Lung (tissue), 12 donors: ENCODE data around the gene PDZD2. TPM values are rescaled to one million over a fixed set of nuclear protein-coding genes. Genes with fewer than 3 reads are reported as not detected.

Experiments
- ATAC-seq: fragments of 200-7000 bp; cut with Tn5 transposase; one replicate; pipeline ENCODE4 v1.9.1; 2020; ENCODE audit warnings: moderate number of reproducible peaks; ENCODE audit not compliant: insufficient read depth, low FRiP score
- DNase-seq, 3 donors: peaks; one replicate each; pipeline ENCODE4 v3.0.0-alpha.2; 2013 to 2017
- H3K27ac ChIP-seq, 2 donors: one replicate each; pipeline ENCODE4 v1.5.1; 2013; ENCODE audit warnings: mild to moderate bottlenecking in 2 of 2, moderate library complexity in 2 of 2, control low read depth in 1 of 2, inconsistent platforms in 1 of 2, low read depth in 1 of 2, low read length in 1 of 2
- H3K27me3 ChIP-seq, 3 donors: one replicate each; pipeline ENCODE4 v1.5.1; 2013; ENCODE audit warnings: low read length in 2 of 3; ENCODE audit not compliant: control insufficient read depth in 3 of 3, insufficient read depth in 3 of 3
- H3K36me3 ChIP-seq, 4 donors: one replicate each; pipeline ENCODE4 v1.5.1; 2013; ENCODE audit warnings: low read length in 4 of 4, mild to moderate bottlenecking in 1 of 4, moderate library complexity in 1 of 4; ENCODE audit not compliant: control insufficient read depth in 4 of 4, insufficient read depth in 4 of 4
- H3K4me1 ChIP-seq, 5 donors: one replicate each; pipeline ENCODE4 v1.5.1; 2013; ENCODE audit warnings: low read length in 5 of 5, mild to moderate bottlenecking in 2 of 5, moderate library complexity in 1 of 5; ENCODE audit not compliant: control insufficient read depth in 5 of 5, insufficient read depth in 5 of 5
- H3K4me3 ChIP-seq: one replicate; pipeline ENCODE4 v1.5.1; 2013; ENCODE audit warnings: mild to moderate bottlenecking, control low read depth, moderate library complexity
- H3K9ac ChIP-seq, 2 donors: one replicate each; pipeline ENCODE4 v1.5.1; 2013; ENCODE audit warnings: low read length in 2 of 2, control low read depth in 1 of 2; ENCODE audit not compliant: insufficient read depth in 1 of 2
- H3K9me3 ChIP-seq, 4 donors: one replicate each; pipeline ENCODE4 v1.5.1; 2013; ENCODE audit warnings: low read length in 3 of 4, mild to moderate bottlenecking in 1 of 4, moderate library complexity in 1 of 4; ENCODE audit not compliant: control insufficient read depth in 4 of 4, insufficient read depth in 3 of 4
- WGBS, 2 donors: extraction: QIAGEN DNeasy Blood & Tissue Kit; methylation state at CpG; one replicate each; pipeline ENCODE4 v1.1.7; 2013; 5-methylcytosine and 5-hydroxymethylcytosine counted together
- polyA plus RNA-seq, 2 donors: library from polyadenylated mRNA; stranded (reverse); fragments of 200-250 nt; gene quantifications; one replicate each; pipeline ENCODE4 v1.2.1, GENCODE V29; 2013
- total RNA-seq, 2 donors: library from RNA; depleted of rRNA in 1 of 2; stranded (reverse); fragments of >200 nt in 1 of 2; gene quantifications; one replicate each; pipeline ENCODE4 v1.2.1, GENCODE V29; 2014 to 2021
- TF ChIP-seq, protein P1 (sequence below): IDR thresholded peaks from 2 replicates; pipeline ENCODE4 v1.5.1; 2012; ENCODE audit warnings: mild to moderate bottlenecking; ENCODE audit errors: control extremely low read depth, extremely low read depth
- donor health status: control.
- donor health status: control.
- donor health status: Bipolar disorder and iron deficiency.
- donor health status: healthy.
- donor health status: DM: yes; HTN: yes; CAD: no.

Gene PDZD2
- total and polyA plus RNA-seq, 4 donors: 9.2 to 56.3 (median 24.8) TPM

DNA sequence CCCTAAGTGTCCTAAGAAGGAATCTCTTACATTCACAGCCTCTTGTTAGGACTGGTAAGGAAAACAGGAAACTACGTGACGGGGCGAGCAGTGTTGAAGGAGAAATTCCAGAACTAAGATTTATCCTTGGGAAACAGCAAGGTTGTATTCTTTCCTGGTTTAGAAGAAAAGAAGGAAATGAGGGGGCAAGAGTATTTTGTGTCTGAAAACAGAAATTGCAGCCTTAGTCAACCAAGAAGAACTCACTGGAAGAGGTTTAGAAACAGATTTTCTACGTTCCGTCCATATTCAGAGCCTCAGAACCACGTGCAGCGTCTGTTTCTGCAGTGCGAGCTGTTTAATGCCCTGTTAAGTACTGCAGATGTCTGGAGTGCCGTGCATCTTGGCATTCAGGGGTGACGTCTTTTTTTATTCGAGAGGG, 460.0 kb downstream of the PDZD2 start:
- no peak overlapping the region for H3K4me3 ChIP-seq
- no peak overlapping the region for H3K9ac ChIP-seq
- H3K27me3 ChIP-seq: no peaks in the 10 kb centered on the region
- H3K27ac ChIP-seq: peak overlapping the region; percentile 28 to 65
- TF ChIP-seq, protein P1, sequence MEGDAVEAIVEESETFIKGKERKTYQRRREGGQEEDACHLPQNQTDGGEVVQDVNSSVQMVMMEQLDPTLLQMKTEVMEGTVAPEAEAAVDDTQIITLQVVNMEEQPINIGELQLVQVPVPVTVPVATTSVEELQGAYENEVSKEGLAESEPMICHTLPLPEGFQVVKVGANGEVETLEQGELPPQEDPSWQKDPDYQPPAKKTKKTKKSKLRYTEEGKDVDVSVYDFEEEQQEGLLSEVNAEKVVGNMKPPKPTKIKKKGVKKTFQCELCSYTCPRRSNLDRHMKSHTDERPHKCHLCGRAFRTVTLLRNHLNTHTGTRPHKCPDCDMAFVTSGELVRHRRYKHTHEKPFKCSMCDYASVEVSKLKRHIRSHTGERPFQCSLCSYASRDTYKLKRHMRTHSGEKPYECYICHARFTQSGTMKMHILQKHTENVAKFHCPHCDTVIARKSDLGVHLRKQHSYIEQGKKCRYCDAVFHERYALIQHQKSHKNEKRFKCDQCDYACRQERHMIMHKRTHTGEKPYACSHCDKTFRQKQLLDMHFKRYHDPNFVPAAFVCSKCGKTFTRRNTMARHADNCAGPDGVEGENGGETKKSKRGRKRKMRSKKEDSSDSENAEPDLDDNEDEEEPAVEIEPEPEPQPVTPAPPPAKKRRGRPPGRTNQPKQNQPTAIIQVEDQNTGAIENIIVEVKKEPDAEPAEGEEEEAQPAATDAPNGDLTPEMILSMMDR: no peak
- DNase-seq: peak in 2 of 3 donors; percentile 24 to 34
- H3K4me1 ChIP-seq: peaks cover 0 to 9% (median 0%) of the 10 kb centered on the region in 5 donors
- peaks cover 8 to 34% (median 13%) of the 10 kb centered on the region in 4 donors for H3K36me3 ChIP-seq
- H3K9me3 ChIP-seq: peaks cover 0 to 1% (median 0%) of the 10 kb centered on the region in 4 donors
- no peak for ATAC-seq
- 69 to 85% methylated on average over 11 of the region's 11 CpGs for WGBS, 2 donors

DNA sequence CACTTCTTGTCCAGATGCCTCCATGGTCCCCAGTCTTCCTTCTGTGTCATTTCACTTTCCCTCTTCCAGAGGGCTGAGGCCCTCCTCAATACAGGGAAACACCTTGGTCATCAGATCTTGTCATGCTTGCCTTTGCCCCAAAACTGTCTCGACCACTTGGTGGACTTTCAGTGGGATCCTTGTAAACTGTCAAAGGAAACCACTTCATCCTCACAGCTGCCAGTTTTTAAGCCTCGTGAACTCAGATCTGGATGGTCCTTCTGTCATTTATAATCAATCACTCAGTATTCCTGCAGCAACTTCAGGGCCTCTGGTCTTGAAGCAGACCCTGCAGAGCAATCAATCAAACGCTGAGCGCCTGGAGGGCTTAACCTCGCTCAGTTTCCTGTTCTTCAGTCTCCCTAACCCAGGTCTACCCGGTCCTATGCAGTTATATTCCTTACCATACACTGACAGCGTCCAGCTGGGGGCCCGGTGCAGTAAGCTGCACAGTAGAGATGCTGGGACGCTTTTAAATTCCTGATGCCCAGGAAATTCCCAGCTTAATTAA, 460.6 kb downstream of the PDZD2 start:
- ATAC-seq (no peak), DNase-seq (no peak)
- H3K9ac ChIP-seq: no peak overlapping the region
- 67 to 76% methylated on average over 9 of the region's 9 CpGs for WGBS, 2 donors
- H3K27ac ChIP-seq: peak overlapping the region; percentile 28 to 65
- TF ChIP-seq, protein P1: no peak
- peaks cover 8 to 36% (median 13%) of the 10 kb centered on the region in 4 donors for H3K36me3 ChIP-seq
- peaks cover 0 to 9% (median 0%) of the 10 kb centered on the region in 5 donors for H3K4me1 ChIP-seq
- no peaks in the 10 kb centered on the region for H3K27me3 ChIP-seq
- H3K9me3 ChIP-seq: peaks cover 0 to 1% (median 0%) of the 10 kb centered on the region in 4 donors
- H3K4me3 ChIP-seq: no peak overlapping the region

DNA sequence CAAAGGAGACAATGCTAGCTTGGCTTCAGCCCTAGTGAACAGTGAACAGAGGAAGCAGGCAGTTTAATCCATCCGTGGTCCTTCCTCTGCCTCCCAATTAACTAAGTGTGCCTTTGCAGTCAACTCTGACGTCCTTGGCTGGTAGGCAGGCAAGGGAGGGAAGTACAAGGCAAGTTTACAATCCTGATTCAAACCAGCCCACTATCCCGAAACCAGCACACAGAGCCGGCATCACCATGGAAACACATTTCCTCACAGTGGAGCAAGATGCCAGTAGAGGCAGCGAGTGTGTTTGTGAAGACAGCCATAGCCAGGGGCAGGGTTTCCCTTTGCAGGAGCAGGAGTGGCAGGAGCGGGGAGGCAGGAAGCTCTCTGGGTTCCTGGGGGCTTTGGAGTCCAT, 461.3 kb downstream of the PDZD2 start:
- DNase-seq (peak in 2 of 3 donors; percentile 8 to 20), ATAC-seq (no peak)
- Histone ChIP-seq H3K4me1 (peaks cover 0 to 6% (median 0%) of the 10 kb centered on the region in 5 donors), H3K27me3 (no peaks in the 10 kb centered on the region), H3K36me3 (peaks cover 8 to 39% (median 14%) of the 10 kb centered on the region in 4 donors), H3K4me3 (no peak overlapping the region), H3K9me3 (peaks cover 0 to 1% (median 0%) of the 10 kb centered on the region in 4 donors), H3K9ac (no peak overlapping the region), H3K27ac (peak overlapping the region in 1 of 2 donors; percentile 65)
- TF ChIP-seq, protein P1: no peak
- 70 to 77% methylated on average over 6 of the region's 6 CpGs for WGBS, 2 donors
